ENCODE data around the gene TMEM245. TPM values are rescaled to one million over a fixed set of nuclear protein-coding genes. Genes with fewer than 3 reads are reported as not detected.

The TMEM245 gene
- total and polyA plus RNA-seq, 9 donors: 28.1 to 102 (median 77.4) TPM

DNA sequence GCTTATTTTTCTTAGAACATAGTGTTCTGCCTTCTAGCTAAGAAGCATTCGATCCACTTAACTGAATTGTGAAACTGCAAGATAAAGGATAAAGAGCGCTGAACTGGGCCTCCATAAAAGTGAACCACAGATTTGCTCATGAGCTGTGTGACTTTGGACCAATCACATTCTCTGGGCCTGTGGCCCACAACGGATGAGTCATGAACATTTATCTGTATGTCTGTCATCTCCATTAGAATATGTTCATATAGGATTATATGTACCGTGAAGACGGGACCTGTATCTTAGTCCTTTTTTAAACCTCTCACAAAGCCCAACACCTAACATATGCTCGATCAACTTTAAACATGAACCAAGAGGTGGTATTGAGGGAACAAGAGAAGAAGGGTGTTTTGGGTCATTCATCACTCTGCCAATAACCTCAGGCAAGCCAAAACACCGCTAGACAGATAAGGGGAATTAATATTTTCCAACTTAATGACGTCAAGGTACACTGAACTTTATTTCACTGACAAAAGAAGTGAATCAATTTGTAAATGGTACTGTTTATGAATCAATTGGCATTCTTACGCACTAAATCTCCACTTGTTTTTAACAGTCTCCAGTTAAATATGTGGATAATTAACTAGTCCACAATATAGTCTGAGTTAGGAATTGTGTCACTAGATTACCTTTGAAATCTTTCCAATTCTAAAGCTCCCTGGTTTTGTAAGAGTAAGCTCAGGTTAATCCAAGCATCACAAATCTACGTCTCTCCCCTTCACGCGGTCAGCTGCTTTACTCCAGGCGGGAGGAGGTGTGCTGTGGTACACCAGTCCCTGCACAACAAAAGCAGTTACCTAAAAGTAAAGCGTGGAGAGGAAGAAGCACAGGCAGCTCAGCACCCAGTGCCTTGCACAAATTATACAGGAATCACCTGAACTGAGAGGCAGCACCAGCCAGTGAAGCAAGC is 1.6 kb downstream of the TMEM245 start:
- WGBS, 3 donors: 16 to 25% (median 16%) methylated on average over 14 of the region's 14 CpGs
- peaks cover 14% of the 10 kb centered on the region for H3K4me1 ChIP-seq (ENCODE audit: insufficient read depth)
- DNase-seq: peak in 2 of 5 donors; percentile 42 to 62
- H3K27ac ChIP-seq: peak overlapping the region; percentile 65 to 82
- H3K36me3 ChIP-seq: no peaks in the 10 kb centered on the region
- TF ChIP-seq POLR2A (IDR thresholded peaks at IDR 0.05) (no peak), EP300 (IDR thresholded peaks at IDR 0.05) (no peak)
- TF ChIP-seq, protein P1, sequence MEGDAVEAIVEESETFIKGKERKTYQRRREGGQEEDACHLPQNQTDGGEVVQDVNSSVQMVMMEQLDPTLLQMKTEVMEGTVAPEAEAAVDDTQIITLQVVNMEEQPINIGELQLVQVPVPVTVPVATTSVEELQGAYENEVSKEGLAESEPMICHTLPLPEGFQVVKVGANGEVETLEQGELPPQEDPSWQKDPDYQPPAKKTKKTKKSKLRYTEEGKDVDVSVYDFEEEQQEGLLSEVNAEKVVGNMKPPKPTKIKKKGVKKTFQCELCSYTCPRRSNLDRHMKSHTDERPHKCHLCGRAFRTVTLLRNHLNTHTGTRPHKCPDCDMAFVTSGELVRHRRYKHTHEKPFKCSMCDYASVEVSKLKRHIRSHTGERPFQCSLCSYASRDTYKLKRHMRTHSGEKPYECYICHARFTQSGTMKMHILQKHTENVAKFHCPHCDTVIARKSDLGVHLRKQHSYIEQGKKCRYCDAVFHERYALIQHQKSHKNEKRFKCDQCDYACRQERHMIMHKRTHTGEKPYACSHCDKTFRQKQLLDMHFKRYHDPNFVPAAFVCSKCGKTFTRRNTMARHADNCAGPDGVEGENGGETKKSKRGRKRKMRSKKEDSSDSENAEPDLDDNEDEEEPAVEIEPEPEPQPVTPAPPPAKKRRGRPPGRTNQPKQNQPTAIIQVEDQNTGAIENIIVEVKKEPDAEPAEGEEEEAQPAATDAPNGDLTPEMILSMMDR (IDR thresholded peaks at IDR 0.05): no peak
- H3K4me3 ChIP-seq: peak overlapping the region; percentile 96
- intact Hi-C loops (cut with DNase I): loop anchor here in 3 of 4 donors (10.0 kb wide), 1 partner anchor 103 kb away; the partner anchor contains the start of gene CTNNAL1 (in 3 of the 3)
- H3K27me3 ChIP-seq: no peaks in the 10 kb centered on the region
- H3K9me3 ChIP-seq: no peaks in the 10 kb centered on the region

DNA sequence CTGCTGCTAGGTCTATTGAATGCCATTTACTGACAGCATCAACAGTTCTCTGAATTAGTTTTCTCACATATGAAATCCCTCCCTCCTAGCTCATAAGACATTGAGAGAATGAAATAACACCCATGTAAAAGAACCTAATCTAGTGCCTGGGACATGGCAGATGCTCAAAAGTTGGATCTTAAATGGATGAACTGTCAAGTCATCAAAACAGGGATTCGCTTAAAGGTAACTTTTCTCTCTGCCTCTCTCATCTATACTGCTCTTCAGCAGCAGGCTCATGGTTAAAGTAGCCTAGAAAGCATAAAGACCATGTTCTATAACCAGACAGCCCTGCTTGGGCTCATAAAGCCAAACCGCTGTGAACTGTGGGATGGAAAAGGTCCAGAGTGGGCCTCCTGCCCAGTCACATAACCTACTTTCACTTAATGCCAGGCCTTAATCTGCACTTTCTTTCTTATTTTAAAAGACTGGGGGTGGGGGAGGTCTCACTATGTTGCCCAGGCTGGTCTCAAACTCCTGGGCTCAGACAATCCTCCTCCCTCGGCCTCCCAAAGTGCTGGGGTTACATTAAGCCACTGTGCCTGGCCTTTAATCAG is 3.7 kb downstream of the TMEM245 start:
- intact Hi-C loops (cut with DNase I): loop anchor here in 3 of 4 donors (10.0 kb wide), 1 partner anchor 101 kb away; the partner anchor contains the start of gene CTNNAL1 (in 3 of the 3)
- peaks cover 17% of the 10 kb centered on the region for H3K4me1 ChIP-seq (ENCODE audit: insufficient read depth)
- WGBS, 3 donors: 64 to 70% (median 65%) methylated on average over 3 of the region's 3 CpGs

DNA sequence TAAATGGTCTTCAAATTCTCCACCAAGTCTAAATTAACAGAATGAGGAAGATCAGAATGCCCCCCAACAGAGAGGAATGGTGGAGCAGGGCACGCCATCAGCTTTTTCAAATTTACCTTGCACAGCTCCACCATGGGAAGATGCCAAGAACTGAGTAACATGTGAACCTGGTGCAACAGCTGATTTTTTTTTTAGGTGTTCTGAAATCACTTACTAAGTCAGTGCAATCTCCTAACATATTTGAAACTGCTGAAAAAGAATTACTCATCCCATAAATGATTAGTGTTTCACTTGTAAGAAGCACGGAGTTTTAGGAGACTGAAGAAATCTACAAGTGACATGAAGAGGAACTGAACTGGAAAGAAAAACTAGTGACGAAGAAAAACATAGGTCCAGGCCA is 5.1 kb downstream of the TMEM245 start:
- TF ChIP-seq, protein P1 (IDR thresholded peaks at IDR 0.05): no peak
- TF ChIP-seq EP300 (IDR thresholded peaks at IDR 0.05) (no peak), POLR2A (IDR thresholded peaks at IDR 0.05) (no peak)
- intact Hi-C loops (cut with DNase I): loop anchor here in 3 of 4 donors (10.0 kb wide), 1 partner anchor 100 kb away; the partner anchor contains the start of gene CTNNAL1 (in 3 of the 3)
- no peaks in the 10 kb centered on the region for H3K9me3 ChIP-seq
- WGBS, 3 donors: 56 to 68% (median 62%) methylated on average over 3 of the region's 3 CpGs
- no peaks in the 10 kb centered on the region for H3K27me3 ChIP-seq
- no peaks in the 10 kb centered on the region for H3K36me3 ChIP-seq
- no peak for DNase-seq
- H3K4me3 ChIP-seq: no peak overlapping the region
- H3K4me1 ChIP-seq (ENCODE audit: insufficient read depth): peaks cover 15% of the 10 kb centered on the region
- peak overlapping the region in 1 of 2 donors; percentile 70 for H3K27ac ChIP-seq

More for the DNA sequence above, 3.7 kb downstream of the TMEM245 start:
- no peak for TF ChIP-seq POLR2A (IDR thresholded peaks at IDR 0.05)
- no peak for TF ChIP-seq EP300 (IDR thresholded peaks at IDR 0.05)
- TF ChIP-seq, protein P1 (IDR thresholded peaks at IDR 0.05): no peak
- Histone ChIP-seq H3K27me3 (no peaks in the 10 kb centered on the region), H3K27ac (peak overlapping the region in 1 of 2 donors; percentile 70), H3K9me3 (no peaks in the 10 kb centered on the region), H3K36me3 (no peaks in the 10 kb centered on the region), H3K4me3 (no peak overlapping the region)
- DNase-seq: peak; percentile 53 to 78 (median 62)

DNA sequence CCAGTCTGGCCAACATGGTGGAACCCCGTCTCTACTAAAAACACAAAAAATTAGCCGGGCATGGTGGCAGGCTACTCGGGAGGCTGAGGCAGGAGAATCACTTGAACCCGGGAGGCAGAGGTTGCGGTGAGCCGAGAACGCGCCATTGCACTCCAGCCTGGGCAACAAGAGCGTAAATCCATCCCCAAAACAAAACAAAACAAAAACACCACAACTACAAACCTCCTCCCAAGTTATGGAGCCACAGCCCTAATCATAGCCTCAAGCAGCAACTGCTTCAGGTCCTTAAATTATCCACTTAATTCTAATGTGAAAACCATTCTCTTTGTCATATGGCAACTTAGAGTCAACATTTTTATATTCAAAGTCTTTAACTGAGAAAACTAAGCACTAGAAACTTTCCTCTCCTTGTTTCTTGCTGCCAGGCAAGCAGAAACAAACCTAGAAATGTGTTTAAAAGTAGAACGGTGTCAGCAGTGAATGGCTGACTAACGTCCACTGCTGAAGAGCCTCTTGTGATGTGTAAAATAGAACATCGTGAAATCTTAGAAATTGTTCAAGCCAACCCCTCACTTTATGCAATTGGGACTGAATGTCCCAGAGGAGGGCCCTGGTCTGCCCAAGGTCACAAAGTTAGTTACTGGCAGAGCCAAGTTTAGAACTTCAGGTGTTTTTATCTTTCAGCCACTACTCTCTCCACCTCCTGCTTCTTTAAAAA is 5.7 kb downstream of the TMEM245 start:
- Histone ChIP-seq H3K27me3 (no peaks in the 10 kb centered on the region), H3K36me3 (no peaks in the 10 kb centered on the region), H3K4me3 (no peak overlapping the region), H3K4me1 (ENCODE audit: insufficient read depth) (peaks cover 15% of the 10 kb centered on the region), H3K9me3 (no peaks in the 10 kb centered on the region), H3K27ac (peak overlapping the region in 1 of 2 donors; percentile 70)
- TF ChIP-seq EP300 (IDR thresholded peaks at IDR 0.05) (no peak), POLR2A (IDR thresholded peaks at IDR 0.05) (no peak)
- TF ChIP-seq, protein P1 (IDR thresholded peaks at IDR 0.05): no peak
- intact Hi-C loops (cut with DNase I): loop anchor here in 3 of 4 donors (10.0 kb wide), 1 partner anchor 99 kb away; the partner anchor contains the start of gene CTNNAL1 (in 3 of the 3)
- 61 to 66% (median 65%) methylated on average over 12 of the region's 12 CpGs for WGBS, 3 donors
- DNase-seq: peak in 1 of 5 donors; percentile 31
